ENCODE measurements around the gene LIG1.

Gene LIG1

GRCh38 chr19:48139053-48139452 is 31.1 kb downstream of the LIG1 start:
- H3K4me2 ChIP-seq (ENCODE audit: low read length): no peak overlapping the region
- no peak overlapping the region for H3K4me3 ChIP-seq (ENCODE audit: low read length)
- no peaks in the 10 kb centered on the region for H3K9me2 ChIP-seq (replicated peaks; ENCODE audit: control insufficient read depth, low read length)
- TF ChIP-seq CTCF (IDR thresholded peaks at IDR 0.05; ENCODE audit: low read depth, low read length, poor library complexity, severe bottlenecking) (no peak), EZH2phosphoT487 (IDR thresholded peaks at IDR 0.05; ENCODE audit: borderline replicate concordance, low read length) (no peak)
- no peaks in the 10 kb centered on the region for H4K20me1 ChIP-seq (ENCODE audit: control insufficient read depth, insufficient read depth, low read depth, low read length)
- H3K79me2 ChIP-seq (ENCODE audit: control insufficient read depth, low read length): no peaks in the 10 kb centered on the region
- no peaks in the 10 kb centered on the region for H3K27me3 ChIP-seq (ENCODE audit: control insufficient read depth, low read length)
- H3F3A ChIP-seq (ENCODE audit: control insufficient read depth, insufficient read depth): no peaks in the 10 kb centered on the region
- H3K9me3 ChIP-seq (ENCODE audit: control insufficient read depth, insufficient read depth, low read length): no peaks in the 10 kb centered on the region
- H3K27ac ChIP-seq (ENCODE audit: low read depth, low read length): no peak overlapping the region
- no peaks in the 10 kb centered on the region for H3K4me1 ChIP-seq (ENCODE audit: control insufficient read depth, low read length)
- peaks cover 65% of the 10 kb centered on the region for H3K36me3 ChIP-seq (ENCODE audit: control insufficient read depth, low read length)

GRCh38 chr19:48137411-48137810 is 32.7 kb downstream of the LIG1 start:
- H3K4me1 ChIP-seq (ENCODE audit: control insufficient read depth, low read length): no peaks in the 10 kb centered on the region
- no peak overlapping the region for H3K4me2 ChIP-seq (ENCODE audit: low read length)
- no peak overlapping the region for H3K4me3 ChIP-seq (ENCODE audit: low read length)
- H3F3A ChIP-seq (ENCODE audit: control insufficient read depth, insufficient read depth): no peaks in the 10 kb centered on the region
- no peaks in the 10 kb centered on the region for H4K20me1 ChIP-seq (ENCODE audit: control insufficient read depth, insufficient read depth, low read depth, low read length)
- TF ChIP-seq CTCF (IDR thresholded peaks at IDR 0.05; ENCODE audit: low read depth, low read length, poor library complexity, severe bottlenecking) (no peak), EZH2phosphoT487 (IDR thresholded peaks at IDR 0.05; ENCODE audit: borderline replicate concordance, low read length) (no peak)
- H3K27me3 ChIP-seq (ENCODE audit: control insufficient read depth, low read length): no peaks in the 10 kb centered on the region
- no peak overlapping the region for H3K27ac ChIP-seq (ENCODE audit: low read depth, low read length)
- H3K79me2 ChIP-seq (ENCODE audit: control insufficient read depth, low read length): no peaks in the 10 kb centered on the region
- H3K9me2 ChIP-seq (replicated peaks; ENCODE audit: control insufficient read depth, low read length): no peaks in the 10 kb centered on the region
- H3K36me3 ChIP-seq (ENCODE audit: control insufficient read depth, low read length): peaks cover 61% of the 10 kb centered on the region
- H3K9me3 ChIP-seq (ENCODE audit: control insufficient read depth, insufficient read depth, low read length): no peaks in the 10 kb centered on the region

GRCh38 chr19:48136547-48136946 is 33.6 kb downstream of the LIG1 start:
- Histone ChIP-seq H3K36me3 (ENCODE audit: control insufficient read depth, low read length) (peaks cover 65% of the 10 kb centered on the region), H3K4me2 (ENCODE audit: low read length) (no peak overlapping the region), H3K9me2 (replicated peaks; ENCODE audit: control insufficient read depth, low read length) (no peaks in the 10 kb centered on the region), H3K4me1 (ENCODE audit: control insufficient read depth, low read length) (no peaks in the 10 kb centered on the region), H3K4me3 (ENCODE audit: low read length) (no peak overlapping the region), H3K27me3 (ENCODE audit: control insufficient read depth, low read length) (no peaks in the 10 kb centered on the region), H4K20me1 (ENCODE audit: control insufficient read depth, insufficient read depth, low read depth, low read length) (no peaks in the 10 kb centered on the region), H3K27ac (ENCODE audit: low read depth, low read length) (no peak overlapping the region), H3K9me3 (ENCODE audit: control insufficient read depth, insufficient read depth, low read length) (no peaks in the 10 kb centered on the region), H3F3A (ENCODE audit: control insufficient read depth, insufficient read depth) (no peaks in the 10 kb centered on the region), H3K79me2 (ENCODE audit: control insufficient read depth, low read length) (no peaks in the 10 kb centered on the region)
- TF ChIP-seq CTCF (IDR thresholded peaks at IDR 0.05; ENCODE audit: low read depth, low read length, poor library complexity, severe bottlenecking): no peak
- TF ChIP-seq EZH2phosphoT487 (IDR thresholded peaks at IDR 0.05; ENCODE audit: borderline replicate concordance, low read length): no peak

GRCh38 chr19:48135411-48135810 is 34.7 kb downstream of the LIG1 start:
- H3K27ac ChIP-seq (ENCODE audit: low read depth, low read length): no peak overlapping the region
- no peak overlapping the region for H3K4me3 ChIP-seq (ENCODE audit: low read length)
- no peaks in the 10 kb centered on the region for H3K27me3 ChIP-seq (ENCODE audit: control insufficient read depth, low read length)
- TF ChIP-seq EZH2phosphoT487 (IDR thresholded peaks at IDR 0.05; ENCODE audit: borderline replicate concordance, low read length) (no peak), CTCF (IDR thresholded peaks at IDR 0.05; ENCODE audit: low read depth, low read length, poor library complexity, severe bottlenecking) (no peak)
- no peaks in the 10 kb centered on the region for H3K9me3 ChIP-seq (ENCODE audit: control insufficient read depth, insufficient read depth, low read length)
- no peaks in the 10 kb centered on the region for H3K4me1 ChIP-seq (ENCODE audit: control insufficient read depth, low read length)
- H3F3A ChIP-seq (ENCODE audit: control insufficient read depth, insufficient read depth): no peaks in the 10 kb centered on the region
- no peaks in the 10 kb centered on the region for H3K79me2 ChIP-seq (ENCODE audit: control insufficient read depth, low read length)
- no peaks in the 10 kb centered on the region for H4K20me1 ChIP-seq (ENCODE audit: control insufficient read depth, insufficient read depth, low read depth, low read length)
- no peak overlapping the region for H3K4me2 ChIP-seq (ENCODE audit: low read length)
- H3K36me3 ChIP-seq (ENCODE audit: control insufficient read depth, low read length): peaks cover 68% of the 10 kb centered on the region
- H3K9me2 ChIP-seq (replicated peaks; ENCODE audit: control insufficient read depth, low read length): no peaks in the 10 kb centered on the region

All from DOHH2 (cell line).